BE2C (cell line): ENCODE measurements around the gene TFDP1.

Source experiments
- DNase-seq: peaks from one replicate; pipeline ENCODE4 v3.0.0-alpha.2; 2020
- H3K27me3 ChIP-seq: fragments of 250-450 bp; sonication (Bioruptor Pico); 2 replicates; pipeline ENCODE4 v1.5.1; 2020; ENCODE audit warnings: mild to moderate bottlenecking
- H3K36me3 ChIP-seq: fragments of 250-450 bp; sonication (Bioruptor Pico); 2 replicates; pipeline ENCODE4 v1.5.1; 2020; ENCODE audit warnings: mild to moderate bottlenecking
- H3K4me1 ChIP-seq: fragments of 250-450 bp; sonication (Bioruptor Pico); 2 replicates; pipeline ENCODE4 v1.5.1; 2020
- H3K4me3 ChIP-seq: 2 replicates; pipeline ENCODE4 v1.5.1; 2011; ENCODE audit warnings: low read depth, low read length
- H3K9me3 ChIP-seq: fragments of 250-450 bp; sonication (Bioruptor Pico); 2 replicates; pipeline ENCODE4 v1.5.1; 2020
- CTCF ChIP-seq: IDR thresholded peaks from 2 replicates; pipeline ENCODE4 v1.5.1; 2012; ENCODE audit warnings: mild to moderate bottlenecking, low read depth, low read length

Gene TFDP1

GRCh38 chr13:113634279-113635047 is 49.9 kb downstream of the TFDP1 start:
- no peaks in the 10 kb centered on the region for H3K27me3 ChIP-seq
- no peaks in the 10 kb centered on the region for H3K9me3 ChIP-seq
- no peak overlapping the region for H3K4me3 ChIP-seq
- DNase-seq = no peak
- H3K4me1 ChIP-seq = no peaks in the 10 kb centered on the region
- peaks cover 90% of the 10 kb centered on the region for H3K36me3 ChIP-seq
- TF ChIP-seq CTCF = no peak

GRCh38 chr13:113635048-113635420 is 50.5 kb downstream of the TFDP1 start:
- Histone ChIP-seq H3K4me1 (no peaks in the 10 kb centered on the region), H3K4me3 (no peak overlapping the region), H3K27me3 (no peaks in the 10 kb centered on the region), H3K36me3 (peaks cover 94% of the 10 kb centered on the region), H3K9me3 (no peaks in the 10 kb centered on the region)
- DNase-seq = no peak
- no peak for TF ChIP-seq CTCF

GRCh38 chr13:113635709-113636108 is 51.2 kb downstream of the TFDP1 start:
- Histone ChIP-seq H3K4me1 (no peaks in the 10 kb centered on the region), H3K4me3 (no peak overlapping the region), H3K27me3 (no peaks in the 10 kb centered on the region), H3K9me3 (no peaks in the 10 kb centered on the region), H3K36me3 (peaks cover 96% of the 10 kb centered on the region)
- TF ChIP-seq CTCF = no peak
- no peak for DNase-seq

- DNase-seq = peak; percentile 1
- peaks cover 93% of the 10 kb centered on the region for H3K36me3 ChIP-seq
- no peak for TF ChIP-seq CTCF
Measured at GRCh38 chr13:113636266-113636963, 51.9 kb downstream of the TFDP1 start.

GRCh38 chr13:113637262-113638160 is 53.0 kb downstream of the TFDP1 start:
- TF ChIP-seq CTCF = no peak
- Histone ChIP-seq H3K4me1 (no peaks in the 10 kb centered on the region), H3K36me3 (peaks cover 93% of the 10 kb centered on the region), H3K9me3 (no peaks in the 10 kb centered on the region), H3K27me3 (no peaks in the 10 kb centered on the region), H3K4me3 (no peak overlapping the region)
- peak; percentile 3 for DNase-seq

More at GRCh38 chr13:113636266-113636963, 51.9 kb downstream of the TFDP1 start:
- no peaks in the 10 kb centered on the region for H3K27me3 ChIP-seq
- no peaks in the 10 kb centered on the region for H3K9me3 ChIP-seq
- H3K4me3 ChIP-seq = no peak overlapping the region
- H3K4me1 ChIP-seq = no peaks in the 10 kb centered on the region
